Measurements from ENCODE around the gene EEF1G.
"Not testable (repeated sequence)": the region's sequence is repeated elsewhere in the genome, so short reads cannot be mapped to it uniquely, and the experiment has no call there.

DNA sequence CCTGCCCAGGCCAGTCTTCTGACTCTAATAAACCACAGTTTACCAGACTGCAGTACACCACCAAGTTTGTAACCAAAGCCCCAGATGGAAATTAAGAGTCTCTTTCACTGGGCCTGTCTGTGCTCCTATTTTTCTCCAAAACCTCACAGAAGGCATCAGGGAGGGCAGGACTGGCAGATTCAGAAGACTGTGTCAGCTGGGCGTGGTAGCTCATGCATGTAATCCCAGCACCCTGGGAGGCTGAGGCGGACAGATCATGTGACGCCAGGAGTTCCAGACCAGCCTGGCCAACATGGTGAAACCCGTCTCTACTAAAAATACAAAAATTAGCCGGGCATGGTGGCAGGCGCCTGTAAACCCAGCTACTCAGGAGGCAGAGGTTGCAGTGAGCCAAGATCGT, 11.7 kb upstream of the EEF1G start:
- TF ChIP-seq POLR2AphosphoS5 (IDR thresholded peaks at IDR 0.05; ENCODE audit: low read depth, low read length); SIN3A (IDR thresholded peaks at IDR 0.05; ENCODE audit: borderline replicate concordance, insufficient read depth, low read depth, low read length): not testable (repeated sequence)
- TF ChIP-seq, protein P1, sequence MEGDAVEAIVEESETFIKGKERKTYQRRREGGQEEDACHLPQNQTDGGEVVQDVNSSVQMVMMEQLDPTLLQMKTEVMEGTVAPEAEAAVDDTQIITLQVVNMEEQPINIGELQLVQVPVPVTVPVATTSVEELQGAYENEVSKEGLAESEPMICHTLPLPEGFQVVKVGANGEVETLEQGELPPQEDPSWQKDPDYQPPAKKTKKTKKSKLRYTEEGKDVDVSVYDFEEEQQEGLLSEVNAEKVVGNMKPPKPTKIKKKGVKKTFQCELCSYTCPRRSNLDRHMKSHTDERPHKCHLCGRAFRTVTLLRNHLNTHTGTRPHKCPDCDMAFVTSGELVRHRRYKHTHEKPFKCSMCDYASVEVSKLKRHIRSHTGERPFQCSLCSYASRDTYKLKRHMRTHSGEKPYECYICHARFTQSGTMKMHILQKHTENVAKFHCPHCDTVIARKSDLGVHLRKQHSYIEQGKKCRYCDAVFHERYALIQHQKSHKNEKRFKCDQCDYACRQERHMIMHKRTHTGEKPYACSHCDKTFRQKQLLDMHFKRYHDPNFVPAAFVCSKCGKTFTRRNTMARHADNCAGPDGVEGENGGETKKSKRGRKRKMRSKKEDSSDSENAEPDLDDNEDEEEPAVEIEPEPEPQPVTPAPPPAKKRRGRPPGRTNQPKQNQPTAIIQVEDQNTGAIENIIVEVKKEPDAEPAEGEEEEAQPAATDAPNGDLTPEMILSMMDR (IDR thresholded peaks at IDR 0.05): not testable (repeated sequence)
- TF ChIP-seq, protein P2, sequence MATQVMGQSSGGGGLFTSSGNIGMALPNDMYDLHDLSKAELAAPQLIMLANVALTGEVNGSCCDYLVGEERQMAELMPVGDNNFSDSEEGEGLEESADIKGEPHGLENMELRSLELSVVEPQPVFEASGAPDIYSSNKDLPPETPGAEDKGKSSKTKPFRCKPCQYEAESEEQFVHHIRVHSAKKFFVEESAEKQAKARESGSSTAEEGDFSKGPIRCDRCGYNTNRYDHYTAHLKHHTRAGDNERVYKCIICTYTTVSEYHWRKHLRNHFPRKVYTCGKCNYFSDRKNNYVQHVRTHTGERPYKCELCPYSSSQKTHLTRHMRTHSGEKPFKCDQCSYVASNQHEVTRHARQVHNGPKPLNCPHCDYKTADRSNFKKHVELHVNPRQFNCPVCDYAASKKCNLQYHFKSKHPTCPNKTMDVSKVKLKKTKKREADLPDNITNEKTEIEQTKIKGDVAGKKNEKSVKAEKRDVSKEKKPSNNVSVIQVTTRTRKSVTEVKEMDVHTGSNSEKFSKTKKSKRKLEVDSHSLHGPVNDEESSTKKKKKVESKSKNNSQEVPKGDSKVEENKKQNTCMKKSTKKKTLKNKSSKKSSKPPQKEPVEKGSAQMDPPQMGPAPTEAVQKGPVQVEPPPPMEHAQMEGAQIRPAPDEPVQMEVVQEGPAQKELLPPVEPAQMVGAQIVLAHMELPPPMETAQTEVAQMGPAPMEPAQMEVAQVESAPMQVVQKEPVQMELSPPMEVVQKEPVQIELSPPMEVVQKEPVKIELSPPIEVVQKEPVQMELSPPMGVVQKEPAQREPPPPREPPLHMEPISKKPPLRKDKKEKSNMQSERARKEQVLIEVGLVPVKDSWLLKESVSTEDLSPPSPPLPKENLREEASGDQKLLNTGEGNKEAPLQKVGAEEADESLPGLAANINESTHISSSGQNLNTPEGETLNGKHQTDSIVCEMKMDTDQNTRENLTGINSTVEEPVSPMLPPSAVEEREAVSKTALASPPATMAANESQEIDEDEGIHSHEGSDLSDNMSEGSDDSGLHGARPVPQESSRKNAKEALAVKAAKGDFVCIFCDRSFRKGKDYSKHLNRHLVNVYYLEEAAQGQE (IDR thresholded peaks at IDR 0.05; ENCODE audit: insufficient read depth in 1 of 2, low read depth in 2 of 2, low read length in 1 of 2): not testable (repeated sequence)
